Lower leg skin (tissue), 3 donors: Measurements from ENCODE around the gene DRD4.

ENCODE experiments used
- POLR2A ChIP-seq, 2 donors: fragments of 450-650 bp; IDR thresholded peaks; one replicate each; pipeline ENCODE4 v1.6.1; 2016 to 2017; ENCODE audit warnings: antibody characterized with exemption in 2 of 2, mild to moderate bottlenecking in 1 of 2, moderate library complexity in 1 of 2
- TF ChIP-seq, protein P1 (sequence below), 3 donors: fragments of 450-650 bp; IDR thresholded peaks; one replicate each; pipeline ENCODE4 v1.5.1; 2016; ENCODE audit warnings: antibody characterized with exemption in 3 of 3, mild to moderate bottlenecking in 3 of 3, moderate library complexity in 2 of 3

DNA sequence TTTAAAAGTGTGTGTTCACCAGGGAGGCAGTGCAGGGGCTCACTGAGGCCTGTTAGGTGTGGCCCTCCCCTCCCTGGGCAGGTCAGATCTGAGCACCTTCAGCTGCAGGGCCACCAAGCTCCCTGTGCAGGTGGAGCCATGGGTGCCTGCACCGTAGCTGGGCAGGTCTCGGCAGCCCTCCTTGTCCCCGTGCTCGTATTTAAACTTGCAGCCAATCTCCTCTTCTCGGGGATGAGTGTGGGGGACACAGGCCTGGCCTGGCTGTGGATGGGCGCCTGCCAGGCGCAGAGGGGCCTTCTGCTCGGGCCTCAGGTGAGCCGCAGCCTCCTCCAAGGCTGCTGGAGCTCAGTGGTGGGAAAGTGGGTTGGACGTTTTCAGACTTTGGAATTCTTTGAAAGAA is 41.7 kb upstream of the DRD4 start:
- TF ChIP-seq, protein P1, sequence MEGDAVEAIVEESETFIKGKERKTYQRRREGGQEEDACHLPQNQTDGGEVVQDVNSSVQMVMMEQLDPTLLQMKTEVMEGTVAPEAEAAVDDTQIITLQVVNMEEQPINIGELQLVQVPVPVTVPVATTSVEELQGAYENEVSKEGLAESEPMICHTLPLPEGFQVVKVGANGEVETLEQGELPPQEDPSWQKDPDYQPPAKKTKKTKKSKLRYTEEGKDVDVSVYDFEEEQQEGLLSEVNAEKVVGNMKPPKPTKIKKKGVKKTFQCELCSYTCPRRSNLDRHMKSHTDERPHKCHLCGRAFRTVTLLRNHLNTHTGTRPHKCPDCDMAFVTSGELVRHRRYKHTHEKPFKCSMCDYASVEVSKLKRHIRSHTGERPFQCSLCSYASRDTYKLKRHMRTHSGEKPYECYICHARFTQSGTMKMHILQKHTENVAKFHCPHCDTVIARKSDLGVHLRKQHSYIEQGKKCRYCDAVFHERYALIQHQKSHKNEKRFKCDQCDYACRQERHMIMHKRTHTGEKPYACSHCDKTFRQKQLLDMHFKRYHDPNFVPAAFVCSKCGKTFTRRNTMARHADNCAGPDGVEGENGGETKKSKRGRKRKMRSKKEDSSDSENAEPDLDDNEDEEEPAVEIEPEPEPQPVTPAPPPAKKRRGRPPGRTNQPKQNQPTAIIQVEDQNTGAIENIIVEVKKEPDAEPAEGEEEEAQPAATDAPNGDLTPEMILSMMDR (IDR thresholded peaks at IDR 0.05), result no peak
- TF ChIP-seq POLR2A (IDR thresholded peaks at IDR 0.05), result no peak
